GM23248 (cell line): ENCODE results near the gene KCTD19.

Source experiments
- EZH2 ChIP-seq: fragments of 200-600 bp; sonication (generic); IDR thresholded peaks from 2 replicates; pipeline ENCODE4 v1.6.1; 2018; ENCODE audit warnings: antibody characterized with exemption, mild to moderate bottlenecking; ENCODE audit not compliant: insufficient read depth, poor library complexity, severe bottlenecking
- EZH2phosphoT487 ChIP-seq: fragments of 200-600 bp; sonication (generic); IDR thresholded peaks from 2 replicates; pipeline ENCODE4 v1.6.1; 2018; ENCODE audit warnings: antibody characterized with exemption, moderate library complexity, mild to moderate bottlenecking, low read depth; ENCODE audit not compliant: insufficient read depth

DNA sequence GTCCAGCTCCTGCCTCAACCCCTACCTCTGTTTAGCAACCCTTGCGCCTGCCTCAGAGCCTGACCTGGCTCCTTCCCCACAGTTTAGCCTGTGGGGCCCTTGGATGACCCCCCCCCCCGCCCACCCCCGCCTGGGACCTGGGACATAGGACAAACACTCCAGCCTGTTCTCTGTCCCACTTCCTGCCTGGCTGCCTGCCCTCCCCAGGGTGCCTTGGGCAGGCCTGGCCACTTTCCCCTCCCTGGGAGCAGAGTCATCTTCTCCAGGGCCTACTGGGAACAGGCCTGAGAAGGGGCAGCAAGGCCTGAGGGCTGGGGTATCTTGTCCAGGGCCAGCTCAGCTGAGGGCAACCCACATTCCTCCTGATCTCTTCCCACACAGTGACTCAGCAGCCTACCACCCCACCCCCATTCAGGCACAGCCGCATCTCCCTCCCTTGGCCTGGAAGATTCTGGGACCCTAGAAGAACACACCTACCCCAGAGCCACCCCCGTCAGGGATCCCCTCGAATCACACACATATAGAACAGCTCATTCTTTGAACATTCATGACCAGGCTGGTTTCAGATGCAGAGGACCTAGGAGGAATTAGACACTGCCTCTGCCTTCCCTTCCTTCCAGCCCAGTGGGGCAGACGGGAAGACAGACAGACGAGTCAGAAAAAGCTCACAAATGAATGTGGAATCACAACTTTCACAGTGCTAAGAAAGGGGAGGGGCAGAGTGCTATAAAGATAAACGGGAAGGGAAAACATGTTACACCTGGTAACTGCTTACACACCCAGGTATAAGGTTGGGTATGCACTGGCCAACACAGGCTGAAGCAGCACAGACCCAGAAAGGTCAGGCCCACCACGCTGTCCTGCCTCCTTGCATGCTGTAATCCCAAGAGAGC, 85.3 kb downstream of the KCTD19 start:
- TF ChIP-seq EZH2 (no peak), EZH2phosphoT487 (no peak)
